ENCODE data around the gene TRIM29.

The TRIM29 gene

GRCh38 chr11:120168960-120169681, 31.2 kb upstream of the TRIM29 start:
- Histone ChIP-seq H3F3A (ENCODE audit: control insufficient read depth, insufficient read depth) (no peaks in the 10 kb centered on the region), H3K4me2 (ENCODE audit: low read length) (no peak overlapping the region), H3K4me1 (ENCODE audit: control insufficient read depth, low read length) (peaks cover 3% of the 10 kb centered on the region; the same call in 1 of the 2 replicates), H3K9me2 (replicated peaks; ENCODE audit: control insufficient read depth, low read length) (no peaks in the 10 kb centered on the region), H3K79me2 (ENCODE audit: control insufficient read depth, low read length) (no peaks in the 10 kb centered on the region), H3K9me3 (ENCODE audit: control insufficient read depth, insufficient read depth, low read length) (no peaks in the 10 kb centered on the region), H3K27me3 (ENCODE audit: control insufficient read depth, low read length) (peaks cover 16% of the 10 kb centered on the region), H4K20me1 (ENCODE audit: control insufficient read depth, insufficient read depth, low read depth, low read length) (no peaks in the 10 kb centered on the region), H3K27ac (ENCODE audit: low read depth, low read length) (no peak overlapping the region), H3K4me3 (ENCODE audit: low read length) (no peak overlapping the region), H3K36me3 (ENCODE audit: control insufficient read depth, low read length) (no peaks in the 10 kb centered on the region)
- TF ChIP-seq EZH2phosphoT487 (IDR thresholded peaks at IDR 0.05; ENCODE audit: borderline replicate concordance, low read length) (no peak), CTCF (IDR thresholded peaks at IDR 0.05; ENCODE audit: low read depth, low read length, poor library complexity, severe bottlenecking) (peak; percentile 25)

GRCh38 chr11:120168108-120168959, 30.4 kb upstream of the TRIM29 start:
- Histone ChIP-seq H3K79me2 (ENCODE audit: control insufficient read depth, low read length) (no peaks in the 10 kb centered on the region), H4K20me1 (ENCODE audit: control insufficient read depth, insufficient read depth, low read depth, low read length) (no peaks in the 10 kb centered on the region), H3K4me3 (ENCODE audit: low read length) (no peak overlapping the region), H3F3A (ENCODE audit: control insufficient read depth, insufficient read depth) (no peaks in the 10 kb centered on the region), H3K27me3 (ENCODE audit: control insufficient read depth, low read length) (peaks cover 14% of the 10 kb centered on the region), H3K4me2 (ENCODE audit: low read length) (no peak overlapping the region), H3K36me3 (ENCODE audit: control insufficient read depth, low read length) (no peaks in the 10 kb centered on the region), H3K27ac (ENCODE audit: low read depth, low read length) (no peak overlapping the region), H3K9me2 (replicated peaks; ENCODE audit: control insufficient read depth, low read length) (no peaks in the 10 kb centered on the region), H3K9me3 (ENCODE audit: control insufficient read depth, insufficient read depth, low read length) (no peaks in the 10 kb centered on the region), H3K4me1 (ENCODE audit: control insufficient read depth, low read length) (peaks cover 3% of the 10 kb centered on the region; the same call in 1 of the 2 replicates)
- TF ChIP-seq CTCF (IDR thresholded peaks at IDR 0.05; ENCODE audit: low read depth, low read length, poor library complexity, severe bottlenecking) (no peak), EZH2phosphoT487 (IDR thresholded peaks at IDR 0.05; ENCODE audit: borderline replicate concordance, low read length) (no peak)

- no peaks in the 10 kb centered on the region for H3K36me3 ChIP-seq (ENCODE audit: control insufficient read depth, low read length)
- peaks cover 12% of the 10 kb centered on the region for H3K27me3 ChIP-seq (ENCODE audit: control insufficient read depth, low read length)
- TF ChIP-seq EZH2phosphoT487 (IDR thresholded peaks at IDR 0.05; ENCODE audit: borderline replicate concordance, low read length) = no peak
- TF ChIP-seq CTCF (IDR thresholded peaks at IDR 0.05; ENCODE audit: low read depth, low read length, poor library complexity, severe bottlenecking) = no peak
- no peak overlapping the region for H3K4me3 ChIP-seq (ENCODE audit: low read length)
- no peak overlapping the region for H3K4me2 ChIP-seq (ENCODE audit: low read length)
- H3K79me2 ChIP-seq (ENCODE audit: control insufficient read depth, low read length) = no peaks in the 10 kb centered on the region
- H3K9me2 ChIP-seq (replicated peaks; ENCODE audit: control insufficient read depth, low read length) = no peaks in the 10 kb centered on the region
- H3K4me1 ChIP-seq (ENCODE audit: control insufficient read depth, low read length) = peaks cover 3% of the 10 kb centered on the region; the same call in 1 of the 2 replicates
- H4K20me1 ChIP-seq (ENCODE audit: control insufficient read depth, insufficient read depth, low read depth, low read length) = no peaks in the 10 kb centered on the region
- no peaks in the 10 kb centered on the region for H3F3A ChIP-seq (ENCODE audit: control insufficient read depth, insufficient read depth)
- no peak overlapping the region for H3K27ac ChIP-seq (ENCODE audit: low read depth, low read length)
- H3K9me3 ChIP-seq (ENCODE audit: control insufficient read depth, insufficient read depth, low read length) = no peaks in the 10 kb centered on the region
Measured at GRCh38 chr11:120167659-120168058, 29.7 kb upstream of the TRIM29 start.

All from DOHH2 (cell line).